ENCODE measurements around the gene CDH18.

The CDH18 gene

GRCh38 chr5:19928562-19929421 is 59.2 kb downstream of the CDH18 start:
- DNase-seq: peak in 1 of 3 experiments; percentile 39

- DNase-seq: peak in 2 of 3 experiments; percentile 60 to 89
These were observed 60.1 kb downstream of the CDH18 start for GRCh38 chr5:19927919-19928318.

- DNase-seq: peak in 1 of 3 experiments; percentile 14
These were observed 60.8 kb downstream of the CDH18 start for GRCh38 chr5:19927170-19927569.

GRCh38 chr5:19923742-19924141 is 64.3 kb downstream of the CDH18 start:
- no peak for DNase-seq

GRCh38 chr5:19920761-19921160 is 67.2 kb downstream of the CDH18 start:
- no peak for DNase-seq

GRCh38 chr5:19918780-19919179 is 69.2 kb downstream of the CDH18 start:
- no peak for DNase-seq

GRCh38 chr5:19917588-19918122 is 70.3 kb downstream of the CDH18 start:
- DNase-seq: no peak

- DNase-seq: peak in 1 of 3 experiments; percentile 23
These were observed 77.9 kb downstream of the CDH18 start for GRCh38 chr5:19910136-19910535.

- no peak for DNase-seq
These were observed 83.2 kb downstream of the CDH18 start for GRCh38 chr5:19904766-19905165.

- DNase-seq: no peak
These were observed 84.4 kb downstream of the CDH18 start for GRCh38 chr5:19903611-19904010.

- no peak for DNase-seq
These were observed 85.6 kb downstream of the CDH18 start for GRCh38 chr5:19902316-19902934.

GRCh38 chr5:19900269-19900668 is 87.7 kb downstream of the CDH18 start:
- no peak for DNase-seq

GRCh38 chr5:19891658-19892057 is 96.3 kb downstream of the CDH18 start:
- peak in 1 of 3 experiments; percentile 14 for DNase-seq

GRCh38 chr5:19886123-19886917 is 101.7 kb downstream of the CDH18 start:
- peak in 2 of 3 experiments; percentile 52 to 90 for DNase-seq

GRCh38 chr5:19885040-19885824 is 102.8 kb downstream of the CDH18 start:
- no peak for DNase-seq

GRCh38 chr5:19880859-19881436 is 107.1 kb downstream of the CDH18 start:
- DNase-seq: peak in 2 of 3 experiments; percentile 92 to 99

- DNase-seq: peak in 2 of 3 experiments; percentile 72 to 97
These were observed 107.5 kb downstream of the CDH18 start for GRCh38 chr5:19880458-19880857.

- DNase-seq: no peak
These were observed 113.2 kb downstream of the CDH18 start for GRCh38 chr5:19874811-19875210.

GRCh38 chr5:19866090-19866450 is 121.9 kb downstream of the CDH18 start:
- peak in 2 of 3 experiments; percentile 28 to 64 for DNase-seq

- DNase-seq: peak in 1 of 3 experiments; percentile 28
These were observed 122.5 kb downstream of the CDH18 start for GRCh38 chr5:19865336-19866089.

- DNase-seq: no peak
These were observed 125.3 kb downstream of the CDH18 start for GRCh38 chr5:19862711-19863110.

Data from NCI-H1417 (cell line).